PC-3 (cell line): Measurements from ENCODE around the gene ATG7. TPM values are rescaled to one million over a fixed set of nuclear protein-coding genes. Genes with fewer than 3 reads are reported as not detected.

Source experiments
- ATAC-seq: fragments of 200-7000 bp; cut with Tn5 transposase; 2 replicates; pipeline ENCODE4 v1.9.1; 2020; ENCODE audit warnings: mild to moderate bottlenecking, moderate library complexity
- BruUV-seq: library from RNA; stranded (reverse); fragments of 400-500 nt; replicated peaks from 2 replicates; lab custom pipeline; 2021; lab: Mats Ljungman, UMichigan
- CTCF ChIA-PET: fragments of 300-600 bp; sonication (Branson Sonifier 250); formaldehyde crosslinking; loops from one replicate; lab custom pipeline; 2022; ENCODE audit warnings: antibody characterized with exemption; lab: Charles Lee
- POLR2A ChIA-PET: fragments of 300-600 bp; sonication (Branson Sonifier 250); formaldehyde crosslinking; loops from one replicate; lab custom pipeline; 2022; ENCODE audit warnings: antibody characterized with exemption; ENCODE audit not compliant: unreplicated experiment; lab: Charles Lee
- DNase-seq: peaks from one replicate; pipeline ENCODE4 v3.0.0-alpha.2; 2015
- H2AFZ ChIP-seq: fragments of 300-600 bp; sonication (generic); 2 replicates; pipeline ENCODE4 v1.6.0; 2016; ENCODE audit warnings: antibody characterized with exemption, low read length
- H3F3A ChIP-seq: fragments of 300-600 bp; sonication (generic); one replicate; pipeline ENCODE4 v1.6.0; 2017; ENCODE audit warnings: antibody characterized with exemption, low read length, control low read depth, mild to moderate bottlenecking; ENCODE audit not compliant: unreplicated experiment
- H3K27ac ChIP-seq: fragments of 300-600 bp; sonication (generic); 2 replicates; pipeline ENCODE4 v1.5.1; 2016; ENCODE audit warnings: mild to moderate bottlenecking, low read length
- H3K27me3 ChIP-seq: fragments of 300-600 bp; sonication (generic); 2 replicates; pipeline ENCODE4 v1.6.1; 2016; ENCODE audit warnings: low read length, mixed read lengths
- H3K36me3 ChIP-seq: fragments of 300-600 bp; sonication (generic); 2 replicates; pipeline ENCODE4 v1.6.1; 2016; ENCODE audit warnings: low read depth, mixed run types, low read length, mixed read lengths
- H3K4me1 ChIP-seq: fragments of 300-600 bp; sonication (generic); 2 replicates; pipeline ENCODE4 v1.5.1; 2016; ENCODE audit warnings: low read length; ENCODE audit not compliant: insufficient read depth
- H3K4me2 ChIP-seq: fragments of 300-600 bp; sonication (generic); 2 replicates; pipeline ENCODE4 v1.6.0; 2016; ENCODE audit warnings: low read length
- H3K4me3 ChIP-seq: fragments of 300-600 bp; sonication (generic); 2 replicates; pipeline ENCODE4 v1.5.1; 2016; ENCODE audit warnings: mild to moderate bottlenecking, low read length, mixed read lengths
- H3K79me2 ChIP-seq: fragments of 300-600 bp; sonication (generic); 2 replicates; pipeline ENCODE4 v1.6.1; 2017; ENCODE audit warnings: low read length, mixed read lengths
- H3K9ac ChIP-seq: fragments of 300-600 bp; sonication (generic); 2 replicates; pipeline ENCODE4 v1.6.0; 2016; ENCODE audit warnings: mild to moderate bottlenecking, low read length
- H3K9me2 ChIP-seq: fragments of 300-600 bp; sonication (generic); replicated peaks from 2 replicates; pipeline ENCODE4 v1.6.1; 2016; ENCODE audit warnings: mixed run types, low read length, mixed read lengths
- H3K9me3 ChIP-seq: fragments of 300-600 bp; sonication (generic); 2 replicates; pipeline ENCODE4 v1.6.1; 2016; ENCODE audit warnings: low read length, mixed read lengths
- H4K20me1 ChIP-seq: fragments of 300-600 bp; sonication (generic); 2 replicates; pipeline ENCODE4 v1.6.1; 2016; ENCODE audit warnings: low read length, mixed read lengths
- EZH2 ChIP-seq: fragments of 300-600 bp; sonication (generic); IDR thresholded peaks from one replicate; pipeline ENCODE4 v1.6.1; 2017; ENCODE audit warnings: antibody characterized with exemption, mild to moderate bottlenecking, low read length; ENCODE audit not compliant: unreplicated experiment
- EZH2phosphoT487 ChIP-seq: fragments of 300-600 bp; sonication (generic); IDR thresholded peaks from 2 replicates; pipeline ENCODE4 v1.6.1; 2018; ENCODE audit warnings: mild to moderate bottlenecking, antibody characterized with exemption, low read length, borderline replicate concordance
- intact Hi-C: fragments of 100-400 bp; cut with micrococcal nuclease; formaldehyde crosslinking; loops from 2 replicates; pipeline ENCODE4 v1.9.0; 2023
- total RNA-seq: library from RNA; depleted of rRNA; stranded (reverse); fragments of >200 nt; gene quantifications from 2 replicates; pipeline ENCODE4 v1.2.3, GENCODE V29; 2014
- TF ChIP-seq, protein P1 (sequence below): fragments of 300-600 bp; sonication (generic); conservative IDR thresholded peaks from 2 replicates; pipeline ENCODE4 v1.5.1; 2017; ENCODE audit warnings: antibody characterized with exemption, low read depth, mild to moderate bottlenecking, low read length

ATG7 gene
- total RNA-seq, 1 experiment from 2014 or later: 36.5 TPM

DNA sequence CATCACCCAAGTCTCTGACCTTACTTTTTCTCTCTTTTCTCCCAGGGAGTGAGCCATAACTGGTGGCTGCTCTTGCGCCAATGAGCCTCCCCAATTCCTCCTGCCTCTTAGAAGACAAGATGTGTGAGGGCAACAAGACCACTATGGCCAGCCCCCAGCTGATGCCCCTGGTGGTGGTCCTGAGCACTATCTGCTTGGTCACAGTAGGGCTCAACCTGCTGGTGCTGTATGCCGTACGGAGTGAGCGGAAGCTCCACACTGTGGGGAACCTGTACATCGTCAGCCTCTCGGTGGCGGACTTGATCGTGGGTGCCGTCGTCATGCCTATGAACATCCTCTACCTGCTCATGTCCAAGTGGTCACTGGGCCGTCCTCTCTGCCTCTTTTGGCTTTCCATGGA lies 13.2 kb upstream of the ATG7 start:
- Histone ChIP-seq H4K20me1 (no peaks in the 10 kb centered on the region), H2AFZ (no peak overlapping the region), H3K9ac (no peak overlapping the region), H3F3A (no peaks in the 10 kb centered on the region), H3K27me3 (no peaks in the 10 kb centered on the region), H3K4me2 (no peak overlapping the region), H3K36me3 (peaks cover 7% of the 10 kb centered on the region; the same call in 1 of the 2 replicates), H3K9me2 (no peaks in the 10 kb centered on the region), H3K79me2 (no peaks in the 10 kb centered on the region), H3K27ac (no peak overlapping the region), H3K4me3 (no peak overlapping the region), H3K4me1 (no peaks in the 10 kb centered on the region), H3K9me3 (no peaks in the 10 kb centered on the region)
- ChIA-PET POLR2A (no interaction called here), CTCF (interaction anchor here (0.6 kb wide), 1 partner anchor 87 kb away, joined by 3 read pairs; no protein-coding TSS in a partner anchor)
- no peak for ATAC-seq
- intact Hi-C loops: no loop called here
- no peak for DNase-seq
- TF ChIP-seq EZH2phosphoT487: no peak
- TF ChIP-seq, protein P1, sequence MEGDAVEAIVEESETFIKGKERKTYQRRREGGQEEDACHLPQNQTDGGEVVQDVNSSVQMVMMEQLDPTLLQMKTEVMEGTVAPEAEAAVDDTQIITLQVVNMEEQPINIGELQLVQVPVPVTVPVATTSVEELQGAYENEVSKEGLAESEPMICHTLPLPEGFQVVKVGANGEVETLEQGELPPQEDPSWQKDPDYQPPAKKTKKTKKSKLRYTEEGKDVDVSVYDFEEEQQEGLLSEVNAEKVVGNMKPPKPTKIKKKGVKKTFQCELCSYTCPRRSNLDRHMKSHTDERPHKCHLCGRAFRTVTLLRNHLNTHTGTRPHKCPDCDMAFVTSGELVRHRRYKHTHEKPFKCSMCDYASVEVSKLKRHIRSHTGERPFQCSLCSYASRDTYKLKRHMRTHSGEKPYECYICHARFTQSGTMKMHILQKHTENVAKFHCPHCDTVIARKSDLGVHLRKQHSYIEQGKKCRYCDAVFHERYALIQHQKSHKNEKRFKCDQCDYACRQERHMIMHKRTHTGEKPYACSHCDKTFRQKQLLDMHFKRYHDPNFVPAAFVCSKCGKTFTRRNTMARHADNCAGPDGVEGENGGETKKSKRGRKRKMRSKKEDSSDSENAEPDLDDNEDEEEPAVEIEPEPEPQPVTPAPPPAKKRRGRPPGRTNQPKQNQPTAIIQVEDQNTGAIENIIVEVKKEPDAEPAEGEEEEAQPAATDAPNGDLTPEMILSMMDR: no peak
- no peak for TF ChIP-seq EZH2
- no TSS peak for BruUV-seq

DNA sequence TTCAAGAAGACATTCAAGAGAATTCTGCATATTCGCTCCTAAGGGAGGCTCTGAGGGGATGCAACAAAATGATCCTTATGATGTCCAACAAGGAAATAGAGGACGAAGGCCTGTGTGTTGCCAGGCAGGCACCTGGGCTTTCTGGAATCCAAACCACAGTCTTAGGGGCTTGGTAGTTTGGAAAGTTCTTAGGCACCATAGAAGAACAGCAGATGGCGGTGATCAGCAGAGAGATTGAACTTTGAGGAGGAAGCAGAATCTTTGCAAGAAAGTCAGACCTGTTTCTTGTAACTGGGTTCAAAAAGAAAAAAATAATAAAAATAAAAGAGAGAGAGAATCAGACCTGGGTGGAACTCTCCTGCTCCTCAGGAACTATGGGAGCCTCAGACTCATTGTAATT lies 11.7 kb upstream of the ATG7 start:
- H3F3A ChIP-seq: no peaks in the 10 kb centered on the region
- ATAC-seq (no peak), DNase-seq (no peak)
- H3K4me1 ChIP-seq: no peaks in the 10 kb centered on the region
- CTCF ChIA-PET: no interaction called here
- H3K9me3 ChIP-seq: no peaks in the 10 kb centered on the region
- no peaks in the 10 kb centered on the region for H4K20me1 ChIP-seq
- H2AFZ ChIP-seq: no peak overlapping the region
- 0 out of 2 replicates have a peak, but pooled peaks cover 3% of the 10 kb centered on the region for H3K36me3 ChIP-seq
- BruUV-seq: no TSS peak
- H3K27ac ChIP-seq: no peak overlapping the region
- TF ChIP-seq EZH2 (no peak), EZH2phosphoT487 (no peak)
- TF ChIP-seq, protein P1: no peak
- H3K79me2 ChIP-seq: no peaks in the 10 kb centered on the region
- H3K27me3 ChIP-seq: no peaks in the 10 kb centered on the region
- H3K4me3 ChIP-seq: no peak overlapping the region
- H3K9me2 ChIP-seq: no peaks in the 10 kb centered on the region
- POLR2A ChIA-PET: no interaction called here
- intact Hi-C loops: loop anchor here (2.0 kb wide), 1 partner anchor 74 kb away; no protein-coding TSS in a partner anchor
- no peak overlapping the region for H3K9ac ChIP-seq
- H3K4me2 ChIP-seq: no peak overlapping the region

DNA sequence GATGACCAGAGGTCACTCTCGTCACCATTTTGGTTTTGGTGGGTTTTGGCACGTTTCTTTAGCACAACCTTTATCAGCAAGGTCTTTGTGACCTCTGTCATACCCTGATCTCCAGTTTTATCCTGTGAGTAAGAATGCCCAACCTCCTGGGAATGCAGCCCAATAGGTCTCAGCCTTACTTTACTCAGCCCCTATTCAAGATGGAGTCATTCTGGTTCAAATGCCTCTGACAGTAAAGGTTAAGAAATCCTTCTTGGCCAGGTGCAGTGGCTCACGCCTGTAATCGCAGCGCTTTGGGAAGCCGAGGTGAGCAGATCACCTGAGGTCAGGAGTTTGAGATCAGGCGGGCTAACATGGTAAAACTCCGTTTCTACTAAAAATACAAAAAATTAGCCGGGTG lies 3.2 kb upstream of the ATG7 start:
- Histone ChIP-seq H3K27ac (no peak overlapping the region), H3F3A (no peaks in the 10 kb centered on the region), H3K4me3 (no peak overlapping the region), H3K9ac (no peak overlapping the region), H3K36me3 (no peaks in the 10 kb centered on the region), H3K4me2 (no peak overlapping the region), H3K79me2 (peaks cover 18% of the 10 kb centered on the region), H3K27me3 (no peaks in the 10 kb centered on the region), H3K9me2 (no peaks in the 10 kb centered on the region), H2AFZ (no peak overlapping the region), H3K4me1 (peaks cover 16% of the 10 kb centered on the region), H4K20me1 (0 out of 2 replicates have a peak, but pooled peaks cover 1% of the 10 kb centered on the region), H3K9me3 (no peaks in the 10 kb centered on the region)
- ATAC-seq (no peak), DNase-seq (no peak)
- TF ChIP-seq EZH2phosphoT487: no peak
- TF ChIP-seq EZH2: no peak
- TF ChIP-seq, protein P1: no peak
- ChIA-PET POLR2A (no interaction called here), CTCF (no interaction called here)
- intact Hi-C loops: no loop called here
- BruUV-seq: no TSS peak
